Measurements from ENCODE around the gene SMAD9.

The SMAD9 gene

GRCh38 chr13:36919833-36920615, at the start of gene SMAD9:
Gene SMAD9 (minus strand): TSS chr13:36920238. CDS start chr13:36879689, 40,549 bp downstream.
- DNase-seq, result peak; percentile 73

- no peak for DNase-seq
These were observed 46.4 kb upstream of the SMAD9 start for GRCh38 chr13:36966404-36966803.

- no peak for DNase-seq
These were observed 45.7 kb upstream of the SMAD9 start for GRCh38 chr13:36965767-36966166.

GRCh38 chr13:36959456-36960116, 39.5 kb upstream of the SMAD9 start:
- DNase-seq, result no peak

GRCh38 chr13:36954542-36954941, 34.5 kb upstream of the SMAD9 start:
- no peak for DNase-seq

- no peak for DNase-seq
These were observed 30.9 kb upstream of the SMAD9 start for GRCh38 chr13:36950920-36951319.

GRCh38 chr13:36950330-36950729, 30.3 kb upstream of the SMAD9 start:
- no peak for DNase-seq

GRCh38 chr13:36945078-36945477, 25.0 kb upstream of the SMAD9 start:
- DNase-seq, result no peak

- DNase-seq, result no peak
These were observed 5.6 kb upstream of the SMAD9 start for GRCh38 chr13:36925603-36926002.

GRCh38 chr13:36924001-36924400, 4.0 kb upstream of the SMAD9 start:
- DNase-seq, result no peak

- DNase-seq, result no peak
These were observed 1.7 kb upstream of the SMAD9 start for GRCh38 chr13:36921631-36922301.

- no peak for DNase-seq
These were observed 663 bp upstream of the SMAD9 start for GRCh38 chr13:36920616-36921185.

GRCh38 chr13:36919171-36919832, 736 bp downstream of the SMAD9 start:
- DNase-seq, result peak; percentile 45

- no peak for DNase-seq
These were observed 1.5 kb downstream of the SMAD9 start for GRCh38 chr13:36918246-36919131.

GRCh38 chr13:36917311-36917710, 2.7 kb downstream of the SMAD9 start:
- DNase-seq, result no peak

- no peak for DNase-seq
These were observed 4.0 kb downstream of the SMAD9 start for GRCh38 chr13:36915896-36916640.

GRCh38 chr13:36915106-36915505, 4.9 kb downstream of the SMAD9 start:
- DNase-seq, result no peak

GRCh38 chr13:36914648-36915047, 5.4 kb downstream of the SMAD9 start:
- DNase-seq, result no peak

GRCh38 chr13:36913463-36913862, 6.6 kb downstream of the SMAD9 start:
- DNase-seq, result no peak

GRCh38 chr13:36912973-36913372, 7.1 kb downstream of the SMAD9 start:
- DNase-seq, result no peak

GRCh38 chr13:36912369-36912768, 7.7 kb downstream of the SMAD9 start:
- no peak for DNase-seq

Measured in NCI-H1105 (cell line).